ENCODE data around the gene HSPA2.
"Not testable (repeated sequence)": the region's sequence is repeated elsewhere in the genome, so short reads cannot be mapped to it uniquely, and the experiment has no call there.

HSPA2 gene

DNA sequence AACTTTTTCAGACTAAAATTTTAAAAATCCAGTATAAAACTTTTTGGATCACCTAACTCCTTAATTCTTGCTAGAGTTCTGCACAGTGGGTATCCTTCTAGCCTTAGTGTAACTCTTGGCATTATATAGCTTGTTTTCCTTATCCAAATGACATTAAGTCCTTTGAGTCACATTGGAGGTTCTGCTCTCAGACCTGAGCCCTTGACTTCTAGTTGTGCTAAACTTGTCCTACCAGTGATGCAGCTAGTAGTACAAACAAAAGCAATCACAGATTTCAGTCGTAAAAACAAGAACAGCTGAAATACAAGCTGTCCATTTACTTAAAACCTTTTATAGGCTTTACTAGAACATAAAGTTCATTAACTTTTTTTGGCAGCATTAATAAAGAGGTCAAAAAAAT, 25.5 kb upstream of the HSPA2 start:
- no peak for DNase-seq (ENCODE audit: low spot score)

GRCh38 chr14:64516969-64517368, 23.6 kb upstream of the HSPA2 start:
- DNase-seq (ENCODE audit: low spot score) = no peak

GRCh38 chr14:64517667-64518066, 22.9 kb upstream of the HSPA2 start:
- not testable (repeated sequence) for DNase-seq (ENCODE audit: low spot score)

GRCh38 chr14:64518229-64518628, 22.3 kb upstream of the HSPA2 start:
- DNase-seq (ENCODE audit: low spot score) = no peak

- no peak for DNase-seq (ENCODE audit: low spot score)
These were observed 19.8 kb upstream of the HSPA2 start for GRCh38 chr14:64520699-64521098.

DNA sequence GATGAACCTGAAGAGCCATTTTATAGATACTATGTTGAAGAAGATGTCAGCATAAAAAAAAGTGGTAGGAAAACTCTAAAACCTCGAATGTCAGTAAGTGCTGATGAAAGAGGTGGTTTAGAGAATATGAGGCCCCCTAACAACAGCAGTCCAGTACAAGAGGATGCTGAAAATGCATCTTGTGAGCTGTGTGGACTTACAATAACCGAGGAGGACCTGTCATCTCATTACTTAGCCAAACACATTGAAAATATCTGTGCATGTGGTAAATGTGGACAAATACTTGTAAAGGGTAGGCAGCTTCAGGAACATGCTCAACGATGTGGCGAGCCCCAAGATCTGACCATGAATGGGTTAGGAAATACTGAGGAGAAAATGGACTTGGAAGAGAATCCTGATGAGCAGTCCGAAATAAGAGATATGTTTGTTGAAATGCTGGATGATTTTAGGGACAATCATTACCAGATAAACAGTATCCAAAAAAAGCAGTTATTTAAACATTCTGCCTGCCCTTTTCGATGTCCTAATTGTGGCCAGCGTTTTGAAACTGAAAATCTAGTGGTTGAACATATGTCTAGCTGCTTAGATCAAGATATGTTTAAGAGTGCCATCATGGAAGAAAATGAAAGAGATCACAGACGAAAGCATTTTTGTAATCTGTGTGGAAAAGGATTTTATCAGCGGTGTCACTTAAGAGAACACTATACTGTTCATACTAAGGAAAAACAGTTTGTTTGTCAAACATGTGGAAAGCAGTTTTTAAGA, 17.8 kb upstream of the HSPA2 start:
- DNase-seq (ENCODE audit: low spot score) = no peak

DNA sequence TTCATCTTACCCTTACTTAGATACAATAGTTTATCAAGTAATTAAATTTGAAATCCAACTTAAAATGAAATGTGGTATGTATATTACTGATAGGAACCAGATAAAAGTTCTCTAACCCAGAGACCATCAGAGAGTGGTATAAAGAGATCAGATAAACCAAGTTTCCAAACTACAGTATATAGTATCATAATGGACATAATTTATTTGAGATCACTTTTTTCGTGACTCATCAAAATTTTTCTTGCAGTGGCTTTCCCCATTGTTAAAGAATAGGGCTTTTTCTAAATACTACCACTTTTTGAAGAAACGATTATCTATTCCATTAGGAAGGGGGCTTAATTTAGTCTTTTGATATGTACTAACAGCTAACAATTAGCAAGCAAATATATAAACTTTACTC, 15.2 kb upstream of the HSPA2 start:
- no peak for DNase-seq (ENCODE audit: low spot score)

DNA sequence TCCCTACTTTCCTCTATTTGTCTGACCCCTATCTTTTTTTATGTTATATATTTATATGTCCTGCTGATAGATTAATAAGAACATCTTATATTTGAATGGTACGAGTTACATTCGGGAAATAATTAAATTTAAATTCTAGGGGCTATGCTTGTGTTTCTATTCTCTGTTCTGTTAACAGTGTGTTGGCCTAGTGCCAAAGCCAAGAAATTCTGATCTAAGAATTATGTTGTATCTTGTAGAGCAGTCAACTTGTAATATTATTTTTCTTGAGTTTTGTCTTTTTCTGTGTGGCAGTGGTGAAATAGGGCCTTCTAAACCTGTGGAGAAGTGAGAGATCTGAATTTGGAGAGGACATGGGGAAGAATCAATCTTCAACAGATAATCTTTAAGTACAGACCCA, 9.0 kb upstream of the HSPA2 start:
- no peak for DNase-seq (ENCODE audit: low spot score)

DNA sequence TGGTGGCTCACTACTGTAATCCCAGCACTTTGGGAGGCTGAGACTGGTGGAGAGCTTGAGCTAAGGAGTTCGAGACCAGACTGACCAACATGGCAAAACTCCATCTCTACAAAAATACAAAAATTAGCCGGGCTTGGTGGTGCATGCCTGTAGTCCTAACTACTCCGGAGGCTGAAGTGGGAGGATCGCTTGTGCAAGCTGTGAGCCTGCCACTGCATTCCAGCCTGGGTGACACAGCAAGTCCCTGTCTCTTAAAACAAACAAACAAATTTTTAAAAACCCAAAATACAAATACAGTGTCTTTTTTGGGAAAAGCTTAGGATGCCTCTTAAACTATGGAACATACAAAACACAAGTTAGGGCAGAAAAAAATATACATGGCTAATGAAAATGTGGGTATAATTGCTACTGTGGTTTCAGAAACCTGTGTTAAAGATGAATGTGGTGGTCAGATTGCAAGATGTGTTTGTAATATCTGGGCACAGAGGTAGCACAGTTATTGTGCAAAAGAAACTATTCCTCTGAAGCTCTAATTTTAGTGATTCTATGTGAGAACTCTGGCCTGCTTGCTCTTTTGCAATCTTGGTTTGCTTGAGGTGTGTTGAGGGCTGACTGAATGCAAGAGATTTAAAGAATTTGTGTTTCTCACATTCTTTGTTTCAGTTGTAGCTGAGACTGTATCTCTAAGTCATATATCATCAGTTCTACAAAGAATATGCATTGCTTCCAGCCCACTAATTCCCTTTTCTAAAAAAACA, 3.9 kb upstream of the HSPA2 start:
- no peak for DNase-seq (ENCODE audit: low spot score)

DNA sequence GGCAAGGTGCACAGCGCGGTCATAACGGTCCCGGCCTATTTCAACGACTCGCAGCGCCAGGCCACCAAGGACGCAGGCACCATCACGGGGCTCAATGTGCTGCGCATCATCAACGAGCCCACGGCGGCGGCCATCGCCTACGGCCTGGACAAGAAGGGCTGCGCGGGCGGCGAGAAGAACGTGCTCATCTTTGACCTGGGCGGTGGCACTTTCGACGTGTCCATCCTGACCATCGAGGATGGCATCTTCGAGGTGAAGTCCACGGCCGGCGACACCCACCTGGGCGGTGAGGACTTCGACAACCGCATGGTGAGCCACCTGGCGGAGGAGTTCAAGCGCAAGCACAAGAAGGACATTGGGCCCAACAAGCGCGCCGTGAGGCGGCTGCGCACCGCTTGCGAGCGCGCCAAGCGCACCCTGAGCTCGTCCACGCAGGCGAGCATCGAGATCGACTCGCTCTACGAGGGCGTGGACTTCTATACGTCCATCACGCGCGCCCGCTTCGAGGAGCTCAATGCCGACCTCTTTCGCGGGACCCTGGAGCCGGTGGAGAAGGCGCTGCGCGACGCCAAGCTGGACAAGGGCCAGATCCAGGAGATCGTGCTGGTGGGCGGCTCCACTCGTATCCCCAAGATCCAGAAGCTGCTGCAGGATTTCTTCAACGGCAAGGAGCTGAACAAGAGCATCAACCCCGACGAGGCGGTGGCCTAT, 875 bp downstream of the HSPA2 start:
- no peak for DNase-seq (ENCODE audit: low spot score)

DNA sequence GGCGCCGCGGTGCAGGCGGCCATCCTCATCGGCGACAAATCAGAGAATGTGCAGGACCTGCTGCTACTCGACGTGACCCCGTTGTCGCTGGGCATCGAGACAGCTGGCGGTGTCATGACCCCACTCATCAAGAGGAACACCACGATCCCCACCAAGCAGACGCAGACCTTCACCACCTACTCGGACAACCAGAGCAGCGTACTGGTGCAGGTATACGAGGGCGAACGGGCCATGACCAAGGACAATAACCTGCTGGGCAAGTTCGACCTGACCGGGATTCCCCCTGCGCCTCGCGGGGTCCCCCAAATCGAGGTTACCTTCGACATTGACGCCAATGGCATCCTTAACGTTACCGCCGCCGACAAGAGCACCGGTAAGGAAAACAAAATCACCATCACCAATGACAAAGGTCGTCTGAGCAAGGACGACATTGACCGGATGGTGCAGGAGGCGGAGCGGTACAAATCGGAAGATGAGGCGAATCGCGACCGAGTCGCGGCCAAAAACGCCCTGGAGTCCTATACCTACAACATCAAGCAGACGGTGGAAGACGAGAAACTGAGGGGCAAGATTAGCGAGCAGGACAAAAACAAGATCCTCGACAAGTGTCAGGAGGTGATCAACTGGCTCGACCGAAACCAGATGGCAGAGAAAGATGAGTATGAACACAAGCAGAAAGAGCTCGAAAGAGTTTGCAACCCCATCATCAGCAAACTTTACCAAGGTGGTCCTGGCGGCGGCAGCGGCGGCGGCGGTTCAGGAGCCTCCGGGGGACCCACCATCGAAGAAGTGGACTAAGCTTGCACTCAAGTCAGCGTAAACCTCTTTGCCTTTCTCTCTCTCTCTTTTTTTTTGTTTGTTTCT, 1.7 kb downstream of the HSPA2 start:
- DNase-seq (ENCODE audit: low spot score) = no peak

- DNase-seq (ENCODE audit: low spot score) = no peak
These were observed 2.3 kb downstream of the HSPA2 start for GRCh38 chr14:64542836-64543201.

- DNase-seq (ENCODE audit: low spot score) = no peak
These were observed 4.2 kb downstream of the HSPA2 start for GRCh38 chr14:64544607-64545312.

- no peak for DNase-seq (ENCODE audit: low spot score)
These were observed 8.5 kb downstream of the HSPA2 start for GRCh38 chr14:64549016-64549415.

DNA sequence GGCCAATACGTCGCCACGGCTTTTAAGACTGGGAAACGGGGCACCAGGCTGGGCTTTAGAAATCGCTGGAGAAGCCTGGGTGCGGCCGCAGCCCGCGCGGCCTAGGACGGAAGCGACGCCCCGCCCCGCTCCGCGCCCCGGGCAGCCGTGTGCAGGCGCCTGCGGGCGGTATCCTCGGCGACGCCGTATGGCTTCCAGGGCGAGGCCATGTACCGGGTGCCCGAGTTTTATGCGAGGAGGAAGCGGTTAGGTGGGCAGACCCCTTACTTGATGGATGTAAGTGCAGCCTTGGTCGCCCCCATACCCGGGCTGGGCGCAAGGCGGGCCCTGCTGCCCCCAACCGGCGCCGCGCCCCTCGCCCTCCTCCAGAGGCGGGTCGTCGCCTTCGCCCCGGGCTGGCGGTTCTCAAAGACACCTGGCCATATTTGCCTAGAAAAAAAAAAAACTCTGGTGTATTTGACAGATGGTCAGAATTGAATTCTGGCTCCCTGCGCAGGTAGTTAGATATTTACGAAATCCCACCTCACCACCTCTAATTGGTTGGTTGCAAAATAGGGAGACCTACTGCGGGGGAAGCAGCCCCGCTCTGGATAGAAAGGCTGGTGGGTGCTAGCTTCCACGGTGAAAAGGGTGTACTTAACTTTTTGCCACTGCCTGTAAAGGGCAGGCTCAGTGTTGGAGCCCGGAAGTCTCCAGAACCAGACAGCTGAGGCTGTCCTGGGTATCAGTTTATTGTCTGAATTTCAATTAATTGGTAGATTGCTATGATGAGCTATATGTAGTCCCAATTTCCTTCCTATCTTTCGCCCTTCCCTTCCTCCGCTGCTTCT, 9.5 kb downstream of the HSPA2 start, which contains the start of gene PPP1R36:
Gene PPP1R36, plus strand, starts transcription at position 171 of the 830 bp plus-strand sequence. Its CDS starts 37 bp downstream, at position 208.
- DNase-seq (ENCODE audit: low spot score) = no peak

- no peak for DNase-seq (ENCODE audit: low spot score)
These were observed 10.2 kb downstream of the HSPA2 start for GRCh38 chr14:64550621-64551333.

GRCh38 chr14:64554556-64554955, 14.0 kb downstream of the HSPA2 start:
- no peak for DNase-seq (ENCODE audit: low spot score)

DNA sequence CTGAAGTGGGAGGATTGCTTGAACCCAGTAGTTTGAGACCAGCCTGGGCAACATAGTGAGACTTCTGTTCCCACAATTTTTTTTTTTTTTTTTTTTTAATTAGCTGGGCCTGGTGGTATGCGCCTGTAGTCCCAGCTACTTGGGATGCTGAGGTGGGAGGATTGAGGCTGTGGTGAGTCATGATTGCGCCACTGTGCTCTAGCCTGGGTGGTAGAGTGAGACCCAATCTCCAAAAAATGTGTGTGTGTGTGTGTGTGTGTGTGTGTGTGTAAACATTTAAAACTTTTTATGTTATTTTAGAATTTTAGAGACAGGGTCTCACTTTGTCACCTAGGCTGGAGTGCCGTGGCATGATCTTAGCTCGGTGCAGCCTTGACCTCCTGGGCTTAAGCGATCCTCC, 16.0 kb downstream of the HSPA2 start:
- DNase-seq (ENCODE audit: low spot score) = no peak

GRCh38 chr14:64558216-64558615, 17.7 kb downstream of the HSPA2 start:
- not testable (repeated sequence) for DNase-seq (ENCODE audit: low spot score)

GRCh38 chr14:64561631-64562030, 21.1 kb downstream of the HSPA2 start:
- no peak for DNase-seq (ENCODE audit: low spot score)

Data from putamen (tissue), 1 donor.